HG02973 (cell line): ENCODE measurements around the gene DNASE1L1.

Source experiments
- ATAC-seq: cut with Tn5 transposase; IDR thresholded peaks from one replicate; pipeline ENCODE4 v1.9.1; 2021; ENCODE audit warnings: moderate library complexity; ENCODE audit not compliant: unreplicated experiment

Gene DNASE1L1

DNA sequence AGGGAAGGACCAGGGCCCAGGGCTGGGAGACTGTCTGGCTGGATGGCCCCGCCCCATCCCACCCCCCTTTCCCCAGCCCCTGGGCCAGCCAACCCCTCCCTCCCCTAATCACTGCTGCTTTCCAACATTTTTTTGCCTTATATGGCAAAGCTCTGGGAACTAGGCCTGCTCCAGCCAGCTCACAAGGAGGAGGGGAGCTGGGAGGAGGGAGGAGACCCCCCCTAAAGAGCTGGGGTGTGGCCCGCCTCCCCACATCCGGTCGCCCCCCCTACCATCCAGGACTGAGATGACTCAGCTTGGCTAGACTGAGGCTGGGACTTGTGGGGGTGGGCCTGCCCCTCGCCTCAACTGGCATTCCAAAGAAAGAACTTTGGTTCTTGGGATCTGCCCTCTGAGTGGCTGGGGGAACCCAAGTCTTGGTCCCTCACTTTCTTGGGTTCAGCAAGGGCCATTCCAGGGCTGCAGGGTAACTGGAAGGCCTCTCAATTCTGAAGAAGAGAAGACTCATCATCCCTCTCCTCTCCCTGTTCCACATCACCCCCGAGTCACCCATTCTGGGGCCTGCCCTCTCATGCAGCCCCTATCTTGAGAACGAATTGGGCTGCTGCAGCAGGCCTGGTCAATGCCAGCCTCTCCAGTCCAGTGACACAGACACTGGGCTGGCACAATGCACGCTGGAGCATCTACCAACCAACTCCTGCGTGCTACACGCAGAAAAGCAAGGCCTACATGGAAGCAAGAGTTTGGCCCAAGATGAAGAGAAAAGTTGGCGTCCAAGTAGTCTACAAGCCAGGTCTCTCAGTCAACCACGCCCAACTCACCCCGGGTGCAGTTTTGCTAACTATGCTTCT, 39.4 kb downstream of the DNASE1L1 start:
- ATAC-seq, result no peak

DNA sequence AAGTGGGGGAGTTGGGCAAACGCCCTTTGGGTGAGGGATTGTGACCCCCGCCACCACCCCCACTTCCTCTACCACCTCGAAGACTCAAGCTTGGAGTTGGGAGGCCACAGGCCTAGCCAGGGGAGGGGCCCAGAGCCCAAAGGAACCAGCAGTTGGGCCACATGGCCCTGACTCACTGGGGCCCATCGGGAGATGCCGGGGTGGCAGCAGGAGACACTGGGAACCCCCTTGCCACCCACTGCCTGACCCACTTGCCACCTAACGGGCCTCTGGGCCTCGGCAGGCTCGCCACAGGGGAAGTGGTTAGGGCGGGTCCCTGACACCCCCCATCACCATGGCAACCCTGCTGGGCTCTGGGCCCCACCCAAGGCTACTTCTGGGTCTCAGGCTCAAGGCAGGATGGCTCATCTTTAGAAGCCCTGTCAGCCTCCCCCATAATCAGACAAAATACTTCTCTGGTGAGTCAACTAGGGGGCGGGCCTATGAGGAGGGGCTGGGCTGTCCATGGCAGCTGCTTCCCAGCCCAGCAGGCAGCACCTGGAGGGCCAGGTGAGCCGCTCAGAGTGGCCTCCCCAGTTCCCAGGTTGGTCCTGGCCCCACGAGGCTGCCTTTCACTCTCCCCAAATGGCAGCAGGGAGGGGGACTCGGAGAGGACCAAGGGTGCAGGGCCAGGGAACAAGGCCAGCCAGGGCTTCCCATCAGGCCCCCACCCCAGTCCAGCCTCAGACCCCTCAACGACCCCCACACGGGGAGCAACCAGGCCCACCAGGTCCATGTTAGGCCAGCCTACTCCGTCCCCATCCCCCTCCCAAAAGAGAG, 40.2 kb downstream of the DNASE1L1 start:
- no peak for ATAC-seq

DNA sequence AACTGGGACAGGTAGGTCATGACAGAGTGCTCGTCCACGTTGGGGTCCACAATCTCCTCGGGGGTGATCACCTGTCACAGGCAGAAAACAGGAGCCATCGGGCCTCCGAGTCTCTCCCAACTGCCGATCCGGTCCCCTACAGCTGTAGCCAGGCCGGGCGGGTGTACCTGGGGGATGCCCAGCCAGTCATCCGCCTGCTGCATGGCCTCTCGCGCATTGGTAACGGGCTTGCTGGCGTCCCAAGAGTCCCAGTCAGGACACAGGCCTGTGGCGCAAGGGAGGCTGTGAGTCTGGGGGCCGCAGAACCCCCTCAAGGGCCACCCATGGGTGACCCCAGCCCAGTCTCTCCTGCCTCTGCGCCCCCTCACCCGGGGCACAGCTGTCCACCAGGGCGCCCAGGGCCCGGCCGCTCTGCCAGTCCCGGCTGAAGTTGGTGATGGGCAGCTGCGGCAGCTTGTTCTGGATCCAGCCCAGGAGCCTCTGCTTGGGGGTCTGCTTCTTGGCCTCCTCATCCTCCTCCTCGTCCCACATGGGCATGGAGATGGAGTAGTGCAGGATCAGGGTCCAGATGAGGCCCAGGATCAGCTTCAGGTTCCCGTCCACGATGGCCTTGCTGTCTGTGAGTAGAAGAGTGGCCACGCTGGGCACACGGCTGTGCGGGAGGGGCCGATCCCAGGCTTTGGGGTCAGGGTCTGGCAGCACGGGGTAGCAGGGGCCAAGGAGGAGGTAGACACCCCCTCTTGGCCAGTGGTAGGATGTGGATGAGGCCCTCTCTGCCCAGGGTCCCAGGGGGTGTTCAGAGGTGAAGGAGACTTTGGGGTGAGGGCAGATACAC, 41.4 kb downstream of the DNASE1L1 start:
- no peak for ATAC-seq

DNA sequence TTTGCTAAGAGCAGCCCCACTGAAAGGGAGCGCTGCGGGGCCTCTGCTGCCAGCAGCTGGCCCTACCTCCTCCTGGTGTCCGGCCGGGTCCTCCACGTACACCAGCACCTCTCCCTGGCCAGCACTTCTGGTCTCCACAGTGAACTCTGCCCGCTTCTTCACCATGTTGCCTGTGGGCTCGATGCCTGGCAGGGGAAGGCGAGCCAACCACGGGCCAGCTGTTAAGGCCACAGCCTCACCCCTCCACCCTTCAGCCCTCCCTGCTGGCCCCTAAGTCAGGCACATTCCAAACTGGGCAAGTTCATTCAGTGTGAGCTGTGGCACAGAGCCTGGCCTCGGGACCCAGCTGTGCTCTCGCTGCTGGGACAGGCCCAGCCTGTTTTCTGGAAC, 42.4 kb downstream of the DNASE1L1 start:
- no peak for ATAC-seq

DNA sequence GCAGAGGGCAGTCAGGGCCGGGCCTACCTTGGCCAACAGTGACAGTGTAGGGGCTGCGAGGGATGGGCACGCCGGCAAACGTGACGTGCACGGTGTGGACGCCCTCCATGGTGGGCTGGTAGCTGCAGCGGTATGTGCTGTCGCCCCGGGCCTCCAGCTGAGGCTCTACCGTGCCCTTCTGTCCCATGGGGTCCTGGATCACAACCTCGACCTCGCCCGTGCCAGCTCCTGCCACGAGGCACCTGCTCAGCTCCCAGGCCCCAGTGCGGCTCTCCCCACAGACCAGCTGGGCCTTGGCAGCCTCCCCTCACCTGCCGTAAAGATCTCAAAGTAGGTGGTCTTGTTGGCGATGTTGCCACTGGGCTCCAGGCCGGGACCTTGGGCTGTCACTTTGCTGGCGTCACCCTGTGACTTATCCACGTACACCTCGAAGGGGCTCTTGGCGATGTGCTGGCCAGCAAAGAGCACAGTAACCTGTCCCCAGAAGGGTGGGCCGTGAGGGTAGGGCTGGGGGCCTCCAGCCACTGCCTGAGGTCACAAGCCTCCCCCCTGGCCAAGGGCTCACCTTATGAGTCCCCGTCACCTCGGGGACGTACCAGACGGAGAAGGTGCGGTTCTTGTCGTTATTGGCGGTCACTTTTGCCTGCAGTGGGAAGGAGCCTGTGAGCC, 42.9 kb downstream of the DNASE1L1 start:
- ATAC-seq, result no peak

DNA sequence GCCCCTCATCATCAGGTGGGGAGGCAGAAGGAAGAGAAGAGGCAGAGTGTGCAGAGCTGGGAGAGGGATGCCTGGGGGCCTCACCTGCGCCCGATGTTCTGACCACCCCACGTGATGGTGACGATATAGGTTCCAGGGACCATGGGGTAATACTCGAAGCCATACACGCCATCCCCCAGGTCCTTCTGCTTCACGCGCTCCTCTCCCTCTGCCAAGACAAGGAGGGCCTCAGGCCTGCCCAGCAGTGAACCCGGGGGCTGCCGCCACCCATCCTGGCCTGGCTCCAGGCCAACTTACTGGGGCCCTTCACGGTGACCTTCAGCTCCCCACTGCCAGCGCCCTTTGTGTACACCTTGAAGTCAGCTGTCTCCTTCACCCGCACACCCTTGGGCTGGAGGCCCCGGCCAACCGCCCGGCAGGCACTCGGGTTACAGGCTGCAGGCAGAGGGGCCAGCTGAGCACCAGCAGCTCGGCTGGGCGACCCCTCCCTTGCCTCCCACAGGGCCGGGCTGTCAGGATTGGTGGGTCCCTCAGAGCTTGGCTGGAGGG, 43.9 kb downstream of the DNASE1L1 start:
- ATAC-seq, result no peak

DNA sequence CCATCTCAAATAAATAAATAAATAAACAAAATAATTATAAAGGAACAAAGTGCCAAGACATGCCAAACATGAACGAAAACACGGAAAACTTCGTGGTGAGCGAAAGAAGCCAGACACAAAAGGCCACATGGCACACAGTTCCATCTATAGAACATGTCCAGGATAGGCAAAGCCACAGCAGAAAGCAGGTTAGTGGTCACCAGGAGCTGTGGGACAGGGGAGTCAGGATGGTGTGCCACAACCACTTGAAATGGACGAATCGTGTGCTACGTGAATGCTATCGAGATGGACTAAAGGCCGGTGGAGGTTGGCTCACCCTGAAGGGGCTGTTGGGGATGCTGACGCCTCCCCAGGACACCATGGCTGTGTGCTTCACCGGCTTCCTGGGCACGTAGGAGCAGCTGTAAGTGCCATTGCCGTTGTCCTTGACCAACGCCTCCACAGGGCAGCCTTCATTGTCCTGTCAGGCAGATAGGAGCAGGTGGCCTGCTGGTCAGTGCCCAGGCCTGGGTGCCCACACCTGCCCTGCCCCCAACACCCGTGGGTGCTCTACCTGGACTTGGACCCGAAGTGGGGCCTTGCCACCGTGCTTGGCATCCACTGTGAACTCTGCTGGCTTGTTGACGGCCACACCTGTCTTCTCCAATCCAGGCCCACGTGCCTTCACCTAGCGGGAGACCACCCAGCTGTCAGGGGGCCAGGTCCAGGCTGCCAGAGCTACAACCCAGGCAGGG, 45.2 kb downstream of the DNASE1L1 start:
- no peak for ATAC-seq

DNA sequence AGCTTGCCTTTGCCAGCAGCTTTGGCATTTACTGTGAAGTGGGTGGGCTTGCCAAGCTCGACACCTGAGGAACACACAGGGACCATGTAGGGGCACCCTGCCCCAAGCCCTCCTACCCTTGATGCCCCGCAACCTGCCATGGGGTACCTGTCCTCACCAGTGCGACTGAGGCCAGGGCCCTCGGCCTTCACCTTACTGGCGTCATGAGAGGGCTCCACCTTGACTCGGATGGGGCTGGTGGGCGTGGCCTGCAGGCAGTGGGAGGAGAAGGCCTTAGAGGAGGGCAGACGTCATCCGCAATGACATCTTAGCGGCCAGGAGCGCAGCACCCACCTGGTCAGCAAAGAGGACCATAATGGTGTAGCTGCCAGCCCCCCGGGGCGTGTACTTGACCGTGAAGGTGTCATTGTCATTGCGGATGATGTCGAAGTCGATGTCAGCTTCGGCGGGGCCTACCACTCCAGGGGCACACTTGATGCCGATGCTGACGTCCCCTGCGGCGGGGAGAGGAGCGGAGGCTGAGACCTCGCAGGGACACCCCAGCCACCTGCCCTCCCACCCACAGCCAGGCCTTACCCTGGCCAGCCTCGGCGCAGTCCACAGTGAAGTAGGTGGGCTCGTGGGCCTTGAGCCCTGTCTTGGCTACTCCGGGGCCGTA, 46.8 kb downstream of the DNASE1L1 start:
- no peak for ATAC-seq

DNA sequence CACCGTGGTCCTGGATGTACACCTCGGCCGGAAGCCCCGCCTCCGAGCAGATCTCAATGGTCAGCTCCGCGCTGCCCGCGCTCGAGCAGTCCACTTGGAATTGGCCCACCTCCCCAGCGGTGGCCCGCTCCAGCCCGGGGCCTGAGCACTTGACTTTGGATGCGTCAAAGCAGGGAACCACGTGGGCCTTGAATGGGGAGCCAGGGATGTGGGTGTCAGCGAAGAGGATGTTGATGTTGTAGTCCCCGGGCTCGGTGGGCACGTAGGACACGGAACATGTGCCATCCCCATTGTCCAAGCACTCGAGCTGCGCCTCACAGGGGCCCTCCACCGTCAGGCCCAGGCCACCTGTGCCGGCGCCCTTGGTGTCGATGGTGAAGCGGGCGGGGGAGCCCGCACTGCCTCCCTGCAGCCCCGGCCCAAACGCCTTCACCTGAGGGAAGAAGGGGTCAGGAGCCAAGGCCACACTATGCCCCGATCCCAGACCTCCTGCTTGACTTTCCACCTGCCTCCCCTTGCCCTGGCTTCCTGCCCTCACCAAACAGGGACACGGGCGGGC, 48.8 kb downstream of the DNASE1L1 start:
- ATAC-seq, result no peak

DNA sequence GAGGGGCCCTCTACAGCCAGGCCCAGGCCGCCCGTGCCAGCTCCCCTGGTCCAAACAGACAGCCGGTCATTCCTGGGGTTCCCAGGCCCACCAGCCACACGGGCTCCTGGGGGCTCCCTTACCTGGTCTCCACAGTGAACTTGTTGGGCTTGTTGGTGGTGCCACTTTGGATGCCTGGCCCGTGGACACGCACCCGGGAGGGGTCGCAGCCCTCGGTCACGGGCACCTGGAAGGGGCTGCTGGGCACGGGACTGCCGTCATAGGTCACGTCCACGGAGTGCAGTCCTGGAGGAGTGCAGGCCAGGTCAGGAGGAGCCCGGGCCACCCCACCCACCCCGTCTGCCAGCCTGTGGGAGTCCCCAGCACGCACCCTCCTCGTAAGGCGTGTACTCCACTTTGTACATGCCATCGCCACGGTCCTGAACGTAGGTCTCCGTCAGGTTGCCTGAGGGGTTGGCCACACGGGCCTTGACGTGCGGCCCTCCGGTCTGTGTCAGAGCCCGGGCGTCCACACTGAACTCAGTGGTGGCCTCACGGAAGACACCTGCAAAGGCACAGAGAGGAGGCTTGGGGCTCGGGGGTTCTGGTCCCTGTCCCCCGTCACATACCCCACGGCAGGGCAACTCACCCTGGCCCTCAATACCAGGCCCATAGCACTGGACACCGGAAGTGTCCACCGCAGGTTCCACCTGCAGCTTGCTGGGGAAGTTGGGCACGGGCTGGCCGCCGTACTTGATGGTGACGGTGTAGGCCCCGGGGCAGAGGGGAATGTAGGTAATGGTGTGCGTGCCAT, 49.5 kb downstream of the DNASE1L1 start:
- ATAC-seq, result no peak

DNA sequence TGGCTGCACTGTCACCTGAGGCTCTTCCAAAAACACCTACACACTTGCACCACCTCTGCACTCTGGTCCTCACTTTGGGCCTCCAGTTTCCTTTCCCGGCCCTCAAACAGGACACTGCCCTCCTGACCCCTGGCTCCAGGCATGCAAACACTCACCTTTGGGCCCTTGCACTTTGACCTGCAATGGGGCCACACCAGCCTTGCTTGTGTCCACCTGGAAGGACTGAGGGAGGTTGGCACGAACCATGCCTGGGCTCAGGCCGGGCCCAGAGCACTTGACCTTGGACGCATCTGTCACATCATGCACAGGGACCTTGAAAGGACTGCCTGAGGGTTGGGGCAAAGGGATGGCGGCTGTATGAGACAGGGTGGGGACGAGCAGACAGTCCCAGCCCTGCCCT, 50.2 kb downstream of the DNASE1L1 start:
- no peak for ATAC-seq

DNA sequence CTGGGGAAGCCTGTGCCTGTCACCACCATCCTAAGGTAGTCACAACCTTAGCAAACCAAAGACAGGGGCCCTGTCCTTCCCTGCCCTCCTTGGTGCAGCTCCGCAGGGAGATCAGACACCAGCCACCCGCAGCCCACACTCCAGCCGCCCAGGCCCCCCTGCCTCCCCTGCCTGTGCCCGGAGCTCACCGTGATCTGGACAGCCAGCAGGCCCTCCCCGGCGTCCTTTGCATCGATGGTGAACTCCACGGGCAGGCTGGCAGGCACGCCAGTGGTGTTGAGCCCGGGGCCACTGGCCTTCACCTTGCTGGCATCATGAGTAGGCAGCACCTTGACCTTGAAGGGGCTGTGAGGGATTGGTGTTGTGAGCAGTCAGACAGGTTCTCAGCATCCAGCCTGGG, 51.0 kb downstream of the DNASE1L1 start:
- ATAC-seq, result no peak

DNA sequence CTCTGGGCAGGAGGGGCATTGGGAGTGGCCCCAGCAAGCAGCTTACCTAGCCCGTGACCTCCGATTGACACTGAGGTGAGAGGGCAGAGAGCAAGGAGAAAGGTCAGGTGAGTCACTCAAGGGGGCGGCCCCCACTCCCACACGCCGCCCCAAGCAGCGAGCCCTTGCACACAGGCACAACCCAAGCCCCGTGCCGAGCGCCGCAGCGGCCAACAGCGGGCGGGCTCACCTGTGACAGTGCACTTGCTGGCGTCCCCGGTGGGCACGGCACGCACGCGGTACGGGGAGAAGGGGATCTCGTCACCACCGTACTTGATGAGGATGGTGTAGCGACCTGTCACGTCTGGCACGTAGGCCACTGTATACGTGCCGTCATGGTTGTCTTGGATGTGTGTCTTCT, 51.8 kb downstream of the DNASE1L1 start:
- no peak for ATAC-seq

DNA sequence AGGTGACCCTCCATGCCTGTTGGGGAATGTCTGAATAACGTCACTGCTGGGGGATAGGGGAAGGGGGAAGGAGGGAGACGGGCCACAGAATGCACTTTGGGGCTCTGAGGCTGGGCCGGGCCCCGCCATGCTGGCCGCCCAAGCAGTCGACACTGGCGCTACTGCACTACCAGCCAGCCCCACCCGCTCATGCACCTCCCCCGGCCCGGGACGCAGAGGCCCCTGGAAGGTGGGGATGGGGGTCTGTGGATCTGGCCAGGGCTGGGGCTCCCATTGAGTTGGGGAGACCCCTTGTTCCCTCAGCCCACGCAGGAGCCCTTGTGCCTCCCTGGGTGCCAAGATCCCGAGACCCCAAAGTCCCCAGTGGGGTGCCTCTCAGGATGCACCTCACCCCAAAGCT, 52.5 kb downstream of the DNASE1L1 start:
- ATAC-seq, result no peak

DNA sequence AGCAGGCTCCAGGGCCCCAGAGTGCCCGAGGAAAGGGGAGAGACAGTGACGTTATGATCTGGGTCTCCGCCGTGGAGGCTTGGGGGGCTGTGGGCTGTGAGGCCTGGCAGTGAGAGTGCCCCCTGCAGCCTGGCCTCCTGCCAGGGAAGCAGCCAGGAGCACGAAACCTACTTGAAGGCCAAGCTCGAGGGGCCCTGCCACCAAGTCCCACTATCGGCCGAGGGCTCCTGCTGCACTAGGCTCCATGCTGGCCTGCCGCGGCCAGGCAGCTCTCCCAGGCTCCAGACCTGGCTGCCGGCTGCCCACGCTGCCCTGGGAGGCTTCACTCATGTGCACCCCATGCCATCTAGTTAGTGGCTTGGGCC, 53.3 kb downstream of the DNASE1L1 start:
- ATAC-seq, result no peak

DNA sequence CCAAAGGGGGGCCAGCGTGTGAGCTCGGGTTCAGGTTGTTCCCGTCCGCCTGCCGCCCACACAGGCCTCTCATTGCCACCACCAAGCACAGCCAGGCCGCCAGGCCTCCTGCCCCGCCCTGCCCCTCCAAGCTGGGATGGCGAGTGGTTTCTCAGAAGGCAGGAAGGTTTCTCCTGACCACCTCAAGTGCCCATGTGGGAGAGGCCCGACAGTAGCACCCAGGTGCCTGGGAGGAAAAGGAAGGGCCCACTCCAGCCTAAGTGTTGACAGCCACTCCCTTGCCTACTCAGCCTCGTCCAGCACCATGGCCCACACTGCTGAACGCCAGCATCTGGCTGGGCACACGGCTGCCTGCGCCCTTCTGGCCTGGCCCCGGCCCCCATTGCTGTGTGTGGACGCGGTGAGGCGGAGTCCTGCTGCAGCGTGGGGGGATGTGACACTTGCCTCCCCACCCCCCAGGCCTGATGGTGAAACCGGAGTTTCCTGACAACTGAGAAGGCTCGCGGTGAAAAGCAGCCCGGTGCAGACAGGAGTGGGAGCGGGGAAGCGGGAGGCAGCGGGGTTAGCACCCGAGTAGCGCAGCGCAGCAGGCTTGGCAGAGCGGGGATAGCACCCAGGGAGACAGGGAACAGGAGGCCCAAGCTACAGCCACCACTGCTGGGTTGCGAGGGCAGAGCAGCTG, 53.8 kb downstream of the DNASE1L1 start:
- no peak for ATAC-seq

DNA sequence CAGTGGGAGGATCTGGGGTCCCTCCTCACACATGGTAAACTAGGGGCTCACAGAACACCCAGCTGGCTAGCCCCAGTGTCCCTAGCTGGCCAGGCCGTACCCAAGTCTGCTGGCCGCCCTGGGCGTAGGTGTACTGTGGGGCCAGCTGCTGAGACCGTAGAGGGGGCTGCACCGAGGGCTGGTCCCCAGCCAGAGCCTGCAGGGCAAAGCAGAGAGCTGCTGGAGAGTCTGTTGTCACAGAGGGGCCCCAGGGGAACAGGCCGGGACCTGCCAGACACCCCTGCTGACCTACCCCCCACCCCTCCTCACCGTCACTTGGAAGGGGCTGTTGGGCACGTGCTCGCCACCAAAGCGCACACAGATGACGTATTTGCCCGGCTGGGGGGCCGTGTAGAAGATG, 54.5 kb downstream of the DNASE1L1 start:
- ATAC-seq, result no peak

DNA sequence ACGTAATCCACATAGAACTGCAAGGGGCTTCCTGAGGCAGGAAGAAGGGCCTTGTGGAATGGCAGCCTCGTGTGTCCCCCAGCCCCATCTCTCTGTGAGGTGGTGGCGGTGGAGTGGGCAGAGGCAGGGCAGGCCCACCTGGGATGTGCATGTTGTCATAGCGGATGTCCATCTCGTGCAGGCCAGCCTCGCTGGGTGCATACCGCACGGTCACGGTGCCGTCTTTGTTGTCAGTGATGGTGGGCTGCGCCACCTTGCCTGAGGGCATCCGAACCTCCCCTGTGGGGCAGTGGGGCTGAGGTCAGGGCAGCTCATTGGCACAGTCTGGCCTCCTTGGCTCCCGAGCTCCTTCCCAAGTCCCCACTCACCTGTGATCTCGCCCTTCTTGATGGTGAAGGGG, 55.0 kb downstream of the DNASE1L1 start:
- ATAC-seq, result no peak
